ENCODE measurements around the gene NKX2-1. TPM values are rescaled to one million over a fixed set of nuclear protein-coding genes. Genes with fewer than 3 reads are reported as not detected.
A peak's percentile ranks its signal among the peaks of the same experiment; 100 is the strongest.

The NKX2-1 gene
- total RNA-seq, 1 donor from 2014 or later = not detected

DNA sequence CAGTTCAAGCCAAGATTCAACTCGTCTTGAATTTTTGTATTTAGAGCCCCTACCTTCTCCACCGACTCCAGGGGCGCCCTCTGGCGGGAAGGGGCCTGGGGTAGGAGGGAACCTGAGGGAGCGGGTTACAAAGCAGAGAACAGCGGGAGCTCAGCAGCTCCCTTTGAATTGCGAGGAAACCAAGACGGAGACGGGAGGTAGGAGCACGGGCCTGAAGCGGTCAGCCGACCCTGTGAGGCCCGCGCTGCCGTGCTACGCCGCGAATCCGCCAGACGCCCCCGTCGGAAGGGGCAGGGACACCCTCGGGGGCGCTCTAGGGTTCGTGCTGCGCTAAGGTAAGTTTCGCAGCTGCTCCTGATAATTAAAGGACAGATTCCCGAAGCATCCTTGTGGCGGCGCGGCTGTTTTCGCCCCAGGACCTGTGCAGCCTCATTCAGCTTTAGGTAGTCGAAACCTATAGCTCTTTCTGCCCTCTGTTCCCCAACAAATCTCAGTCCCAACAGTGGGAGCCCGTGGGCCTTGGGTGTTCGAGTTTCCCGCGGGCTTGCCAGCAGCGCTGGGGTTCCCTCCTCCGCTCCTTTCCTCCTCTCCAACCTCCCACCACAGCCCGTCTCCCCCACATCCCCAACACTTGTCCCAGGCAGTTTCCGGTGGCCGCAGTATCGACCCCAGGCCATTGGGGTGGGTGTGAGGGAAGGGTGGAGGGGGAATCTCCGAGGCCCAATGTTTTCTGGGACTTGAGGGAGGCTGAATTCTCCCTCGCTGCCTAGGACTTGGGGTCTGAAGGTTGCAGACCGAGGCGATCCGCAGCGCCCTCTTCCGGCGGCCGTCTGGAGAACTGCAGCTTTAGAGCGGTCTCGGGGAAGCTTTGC is 5.1 kb upstream of the NKX2-1 start:
- H3K9me3 Mint-ChIP-seq (ENCODE audit: unreplicated experiment) = peaks cover 4% of the 10 kb centered on the region
- H3K27ac Mint-ChIP-seq (ENCODE audit: unreplicated experiment) = no peak overlapping the region
- peaks cover 4% of the 10 kb centered on the region for H3K4me1 Mint-ChIP-seq (ENCODE audit: low read depth, unreplicated experiment)
- DNase-seq = peak; percentile 89
- H3K36me3 Mint-ChIP-seq (ENCODE audit: unreplicated experiment) = no peaks in the 10 kb centered on the region
- H3K4me3 Mint-ChIP-seq (ENCODE audit: unreplicated experiment) = peak overlapping the region; percentile 53
- peaks cover 48% of the 10 kb centered on the region for H3K27me3 Mint-ChIP-seq (ENCODE audit: unreplicated experiment)
- TF ChIP-seq, protein P1, sequence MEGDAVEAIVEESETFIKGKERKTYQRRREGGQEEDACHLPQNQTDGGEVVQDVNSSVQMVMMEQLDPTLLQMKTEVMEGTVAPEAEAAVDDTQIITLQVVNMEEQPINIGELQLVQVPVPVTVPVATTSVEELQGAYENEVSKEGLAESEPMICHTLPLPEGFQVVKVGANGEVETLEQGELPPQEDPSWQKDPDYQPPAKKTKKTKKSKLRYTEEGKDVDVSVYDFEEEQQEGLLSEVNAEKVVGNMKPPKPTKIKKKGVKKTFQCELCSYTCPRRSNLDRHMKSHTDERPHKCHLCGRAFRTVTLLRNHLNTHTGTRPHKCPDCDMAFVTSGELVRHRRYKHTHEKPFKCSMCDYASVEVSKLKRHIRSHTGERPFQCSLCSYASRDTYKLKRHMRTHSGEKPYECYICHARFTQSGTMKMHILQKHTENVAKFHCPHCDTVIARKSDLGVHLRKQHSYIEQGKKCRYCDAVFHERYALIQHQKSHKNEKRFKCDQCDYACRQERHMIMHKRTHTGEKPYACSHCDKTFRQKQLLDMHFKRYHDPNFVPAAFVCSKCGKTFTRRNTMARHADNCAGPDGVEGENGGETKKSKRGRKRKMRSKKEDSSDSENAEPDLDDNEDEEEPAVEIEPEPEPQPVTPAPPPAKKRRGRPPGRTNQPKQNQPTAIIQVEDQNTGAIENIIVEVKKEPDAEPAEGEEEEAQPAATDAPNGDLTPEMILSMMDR (IDR thresholded peaks at IDR 0.05; ENCODE audit: partially characterized antibody, unreplicated experiment) = peak; percentile 91

DNA sequence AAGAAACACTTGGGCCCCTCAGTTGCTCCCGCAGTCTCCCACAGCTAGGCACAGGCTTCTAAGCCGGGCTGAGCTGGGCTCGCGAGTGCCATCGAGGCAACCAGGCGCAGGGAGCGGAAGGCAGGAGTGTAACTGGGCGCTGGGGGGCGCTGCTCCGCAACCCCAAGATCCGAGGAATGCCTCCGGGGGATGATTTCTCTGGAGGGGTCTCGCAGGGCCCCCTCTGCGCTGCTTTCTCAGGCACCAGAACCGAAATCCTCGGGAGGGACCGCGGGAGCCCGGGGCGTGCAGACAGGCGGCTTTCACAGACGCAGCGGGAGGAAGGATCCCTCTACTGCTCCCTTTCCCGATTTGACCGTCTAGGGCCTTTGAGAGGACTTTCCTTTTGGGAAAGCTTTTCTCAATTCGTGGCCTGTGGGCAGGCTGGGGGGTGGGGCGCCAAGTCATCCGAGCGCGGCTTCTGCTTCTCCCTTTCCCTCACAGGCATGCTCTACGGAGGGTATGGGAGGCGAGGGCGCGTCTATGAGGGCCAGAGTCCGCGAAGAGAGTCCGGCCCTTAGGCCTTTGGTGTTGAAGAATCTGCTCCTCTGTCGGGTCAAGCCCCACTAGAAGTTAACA is 4.3 kb upstream of the NKX2-1 start:
- no peak overlapping the region for H3K27ac Mint-ChIP-seq (ENCODE audit: unreplicated experiment)
- peaks cover 4% of the 10 kb centered on the region for H3K4me1 Mint-ChIP-seq (ENCODE audit: low read depth, unreplicated experiment)
- TF ChIP-seq, protein P1 (IDR thresholded peaks at IDR 0.05; ENCODE audit: partially characterized antibody, unreplicated experiment) = peak; percentile 38
- no peaks in the 10 kb centered on the region for H3K36me3 Mint-ChIP-seq (ENCODE audit: unreplicated experiment)
- DNase-seq = no peak
- peaks cover 4% of the 10 kb centered on the region for H3K9me3 Mint-ChIP-seq (ENCODE audit: unreplicated experiment)
- no peak overlapping the region for H3K4me3 Mint-ChIP-seq (ENCODE audit: unreplicated experiment)
- H3K27me3 Mint-ChIP-seq (ENCODE audit: unreplicated experiment) = peaks cover 50% of the 10 kb centered on the region

DNA sequence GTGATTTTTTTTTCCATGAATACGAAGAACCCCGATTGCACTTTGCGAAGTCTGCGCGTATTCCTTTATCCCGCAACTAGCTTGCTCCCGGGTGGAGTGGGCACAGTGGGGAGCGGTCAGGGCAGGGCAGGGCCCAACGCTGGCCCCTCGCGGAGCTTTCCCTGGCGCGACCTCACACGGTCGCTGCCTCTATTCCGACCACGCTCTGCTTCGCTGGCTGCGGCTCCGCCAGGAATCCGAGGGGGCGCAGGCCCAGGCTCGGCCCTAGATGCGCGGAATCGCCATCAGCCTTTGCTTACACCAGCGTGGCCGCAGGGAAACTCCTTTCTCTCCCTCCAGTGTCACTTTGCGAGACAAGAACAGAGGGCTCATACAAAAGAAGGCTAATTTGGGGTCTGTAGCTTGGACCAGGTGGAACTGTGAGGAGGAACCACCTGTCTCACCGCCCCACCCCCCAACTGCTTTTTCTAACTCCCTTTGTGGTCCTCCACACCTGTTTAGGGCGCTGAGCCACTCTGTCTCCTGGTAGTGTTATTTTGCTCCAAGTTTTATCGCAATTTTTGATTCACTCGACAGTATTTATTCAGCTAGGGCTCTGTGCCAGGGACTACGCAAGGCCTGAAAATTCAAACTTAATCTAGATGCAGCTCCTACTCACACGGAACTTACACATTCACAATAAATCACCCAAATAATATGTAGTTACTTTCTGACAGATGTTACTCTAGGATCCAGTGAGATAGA is 3.1 kb upstream of the NKX2-1 start:
- no peaks in the 10 kb centered on the region for H3K36me3 Mint-ChIP-seq (ENCODE audit: unreplicated experiment)
- peaks cover 47% of the 10 kb centered on the region for H3K27me3 Mint-ChIP-seq (ENCODE audit: unreplicated experiment)
- TF ChIP-seq, protein P1 (IDR thresholded peaks at IDR 0.05; ENCODE audit: partially characterized antibody, unreplicated experiment) = no peak
- H3K27ac Mint-ChIP-seq (ENCODE audit: unreplicated experiment) = no peak overlapping the region
- peak; percentile 39 for DNase-seq
- peaks cover 4% of the 10 kb centered on the region for H3K9me3 Mint-ChIP-seq (ENCODE audit: unreplicated experiment)
- no peak overlapping the region for H3K4me3 Mint-ChIP-seq (ENCODE audit: unreplicated experiment)
- peaks cover 4% of the 10 kb centered on the region for H3K4me1 Mint-ChIP-seq (ENCODE audit: low read depth, unreplicated experiment)

DNA sequence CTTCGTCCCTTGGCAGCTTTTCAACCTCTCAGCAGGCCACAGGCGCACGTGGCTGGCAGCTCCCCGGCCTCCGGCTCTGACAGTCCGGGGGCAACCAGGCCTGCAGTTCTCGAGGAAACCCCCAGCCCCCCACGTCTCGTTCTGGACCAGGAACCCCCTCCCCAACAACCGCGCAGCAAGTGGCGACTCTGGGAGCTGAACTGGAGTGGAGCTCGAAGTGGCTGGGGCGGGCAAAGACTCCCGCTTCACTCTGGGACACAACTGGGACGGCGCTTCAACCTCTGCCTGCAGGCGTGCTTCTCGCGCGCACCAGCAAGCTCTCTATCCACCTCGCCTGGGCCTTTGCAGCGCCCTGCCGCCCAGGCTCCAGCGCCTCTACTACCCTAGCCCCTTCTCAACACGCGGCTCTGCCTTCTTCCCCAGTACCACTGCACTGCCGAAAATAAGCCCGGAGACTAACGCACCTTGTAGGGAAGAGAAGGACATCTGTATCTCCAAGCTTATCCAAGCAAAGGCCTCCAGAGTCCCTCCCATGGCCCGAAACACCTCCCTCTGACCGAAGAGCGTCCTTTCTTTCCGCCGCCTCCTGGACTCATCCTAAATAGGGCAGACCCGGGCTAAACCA is 2.4 kb upstream of the NKX2-1 start:
- TF ChIP-seq, protein P1 (IDR thresholded peaks at IDR 0.05; ENCODE audit: partially characterized antibody, unreplicated experiment) = no peak
- peaks cover 4% of the 10 kb centered on the region for H3K4me1 Mint-ChIP-seq (ENCODE audit: low read depth, unreplicated experiment)
- peaks cover 4% of the 10 kb centered on the region for H3K9me3 Mint-ChIP-seq (ENCODE audit: unreplicated experiment)
- no peaks in the 10 kb centered on the region for H3K36me3 Mint-ChIP-seq (ENCODE audit: unreplicated experiment)
- no peak for DNase-seq
- H3K4me3 Mint-ChIP-seq (ENCODE audit: unreplicated experiment) = peak overlapping the region; percentile 52
- H3K27ac Mint-ChIP-seq (ENCODE audit: unreplicated experiment) = no peak overlapping the region
- H3K27me3 Mint-ChIP-seq (ENCODE audit: unreplicated experiment) = peaks cover 40% of the 10 kb centered on the region

Measured in glutamatergic neuron (in vitro differentiated cells).